Upper lobe of right lung (tissue), 1 donor: ENCODE measurements around the gene RFPL1. TPM values are rescaled to one million over a fixed set of nuclear protein-coding genes. Genes with fewer than 3 reads are reported as not detected.

Source experiments
- ATAC-seq: fragments of 200-7000 bp; cut with Tn5 transposase; one replicate; pipeline ENCODE4 v1.9.1; 2020; ENCODE audit warnings: mild to moderate bottlenecking, moderate library complexity
- DNase-seq: peaks from one replicate; pipeline ENCODE4 v3.0.0-alpha.2; 2020
- H3K27ac ChIP-seq: fragments of 200-600 bp; one replicate; pipeline ENCODE4 v1.8.0; 2022
- H3K27me3 ChIP-seq: fragments of 200-600 bp; one replicate; pipeline ENCODE4 v1.8.0; 2022; ENCODE audit warnings: mild to moderate bottlenecking
- H3K36me3 ChIP-seq: fragments of 200-600 bp; one replicate; pipeline ENCODE4 v1.8.0; 2022
- H3K4me1 ChIP-seq: fragments of 200-600 bp; one replicate; pipeline ENCODE4 v1.8.0; 2022
- H3K4me3 ChIP-seq: fragments of 200-600 bp; one replicate; pipeline ENCODE4 v1.8.0; 2022; ENCODE audit warnings: mild to moderate bottlenecking
- H3K9me3 ChIP-seq: fragments of 200-600 bp; one replicate; pipeline ENCODE4 v1.8.0; 2022
- CTCF ChIP-seq: fragments of 200-600 bp; IDR thresholded peaks from one replicate; pipeline ENCODE4 v1.8.0; 2022; ENCODE audit warnings: antibody characterized with exemption
- intact Hi-C: fragments of 100-400 bp; cut with DNase I; formaldehyde crosslinking; loops from one replicate; pipeline ENCODE4 v1.11.0; 2022
- total RNA-seq: library from RNA; stranded (reverse); fragmentation: NEBNext Ultra II Directional; extraction: Animal tissue kit (Norgen Biotek cat#: 25700); gene quantifications from one replicate; pipeline ENCODE4 v1.2.1, GENCODE V29; 2021
- donor health status: DM: no; HTN: yes; CAD: no; lungs with severe emphysema.

The RFPL1 gene
- total RNA-seq, 1 donor from 2014 or later: not detected

DNA sequence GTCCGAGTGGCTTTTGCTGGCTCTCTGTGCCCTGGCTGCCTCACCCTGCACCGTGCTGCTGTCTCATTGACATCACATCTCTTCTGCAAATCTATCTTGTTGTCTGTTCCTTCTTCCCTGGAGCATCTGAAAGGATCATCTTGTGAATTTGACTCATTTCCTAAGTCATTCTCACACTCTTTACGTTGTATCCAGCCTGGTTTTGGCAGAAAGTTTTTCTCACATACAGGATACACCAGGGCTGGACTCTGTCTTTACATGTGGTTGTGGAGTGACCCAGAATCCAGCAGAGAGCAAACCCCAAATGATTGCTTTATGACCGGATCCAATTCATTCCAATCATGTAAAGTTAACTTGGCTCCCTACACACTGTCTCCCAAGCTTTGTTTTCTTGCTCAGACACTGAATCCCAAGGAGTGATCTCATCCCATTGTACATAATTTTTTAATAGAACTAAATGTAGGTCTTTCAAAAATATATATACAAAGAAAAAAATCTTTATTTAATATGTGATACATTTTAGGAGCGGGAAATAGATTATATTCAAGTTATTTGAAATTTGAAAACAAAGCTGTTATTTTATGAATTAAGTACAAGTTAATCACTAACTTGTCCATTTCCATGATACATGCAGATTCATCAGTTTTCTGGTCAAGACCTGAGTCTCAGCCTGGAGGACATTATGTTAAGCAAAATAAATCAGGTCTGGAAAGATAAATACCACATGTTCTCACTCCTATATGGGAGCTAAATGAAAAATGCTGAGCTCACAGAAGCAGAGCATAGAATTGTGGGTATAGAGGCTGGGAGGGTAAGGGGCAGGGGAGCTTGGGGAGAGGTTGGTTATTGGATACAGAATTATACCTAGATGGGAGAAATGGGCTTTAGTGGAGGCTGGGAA is 2.9 kb upstream of the RFPL1 start:
- H3K27ac ChIP-seq: no peak overlapping the region
- DNase-seq (no peak), ATAC-seq (no peak)
- no peaks in the 10 kb centered on the region for H3K36me3 ChIP-seq
- H3K27me3 ChIP-seq: peaks cover 2% of the 10 kb centered on the region
- no peaks in the 10 kb centered on the region for H3K9me3 ChIP-seq
- intact Hi-C loops: no loop called here
- H3K4me1 ChIP-seq: no peaks in the 10 kb centered on the region
- no peak for TF ChIP-seq CTCF
- H3K4me3 ChIP-seq: no peak overlapping the region

GRCh38 chr22:29442976-29443375 is 4.6 kb downstream of the RFPL1 start:
- TF ChIP-seq CTCF: no peak
- no peaks in the 10 kb centered on the region for H3K9me3 ChIP-seq
- H3K4me3 ChIP-seq: no peak overlapping the region
- ATAC-seq (no peak), DNase-seq (no peak)
- H3K27me3 ChIP-seq: no peaks in the 10 kb centered on the region
- H3K27ac ChIP-seq: no peak overlapping the region
- H3K36me3 ChIP-seq: no peaks in the 10 kb centered on the region
- intact Hi-C loops: no loop called here
- no peaks in the 10 kb centered on the region for H3K4me1 ChIP-seq

- TF ChIP-seq CTCF: no peak
These were observed 5.1 kb downstream of the RFPL1 start for GRCh38 chr22:29443452-29443851.

DNA sequence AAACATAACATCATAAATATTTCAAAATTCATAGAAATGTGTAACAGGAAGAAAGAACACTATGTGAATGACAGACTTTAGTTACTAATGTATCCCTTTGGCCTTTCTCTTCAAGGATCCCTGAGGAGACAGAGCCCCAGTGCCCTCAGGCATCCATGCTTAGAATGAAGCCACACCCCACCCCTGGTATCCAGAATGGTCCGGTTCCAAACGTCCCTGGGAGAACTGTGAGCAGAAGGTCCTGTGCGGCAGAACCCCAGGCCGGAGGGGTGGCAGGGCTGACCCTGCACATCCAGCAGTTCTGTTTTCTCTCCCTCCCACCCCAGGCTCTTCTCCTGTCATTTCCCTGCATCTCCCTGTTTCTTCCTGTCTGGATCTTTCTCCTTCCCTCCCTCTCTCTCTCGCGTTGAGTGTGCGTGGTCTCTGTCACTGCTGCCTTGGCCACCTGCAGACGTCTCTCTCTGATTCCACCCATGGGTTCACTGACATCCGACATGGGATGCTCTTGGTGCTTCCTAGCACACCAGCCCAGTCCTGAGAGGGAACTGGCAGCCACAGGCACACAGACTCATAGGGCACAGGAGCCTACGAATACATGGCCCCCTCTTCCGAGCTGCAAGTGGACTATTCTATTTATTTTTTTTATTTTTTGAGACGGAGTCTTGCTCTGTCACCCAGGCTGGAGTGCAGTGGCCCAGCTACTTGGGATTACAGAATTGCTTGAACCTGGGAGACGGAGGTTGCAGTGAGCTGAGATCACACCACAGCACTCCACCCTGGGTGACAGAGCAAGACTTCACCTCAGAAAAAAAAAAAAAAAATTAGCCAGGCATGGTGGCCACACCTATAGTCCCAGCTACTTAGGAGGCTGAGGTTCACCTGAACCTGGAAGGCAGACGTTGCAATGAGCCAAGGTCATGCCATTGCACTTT is 5.7 kb downstream of the RFPL1 start:
- Histone ChIP-seq H3K27ac (no peak overlapping the region), H3K4me3 (no peak overlapping the region), H3K4me1 (no peaks in the 10 kb centered on the region), H3K9me3 (no peaks in the 10 kb centered on the region), H3K27me3 (no peaks in the 10 kb centered on the region), H3K36me3 (no peaks in the 10 kb centered on the region)
- ATAC-seq (no peak), DNase-seq (no peak)
- intact Hi-C loops: no loop called here
- no peak for TF ChIP-seq CTCF

More at GRCh38 chr22:29443452-29443851, 5.1 kb downstream of the RFPL1 start:
- H3K27me3 ChIP-seq: no peaks in the 10 kb centered on the region
- intact Hi-C loops: no loop called here
- no peaks in the 10 kb centered on the region for H3K9me3 ChIP-seq
- no peak overlapping the region for H3K27ac ChIP-seq
- no peaks in the 10 kb centered on the region for H3K4me1 ChIP-seq
- H3K36me3 ChIP-seq: no peaks in the 10 kb centered on the region
- DNase-seq (no peak), ATAC-seq (no peak)
- no peak overlapping the region for H3K4me3 ChIP-seq

GRCh38 chr22:29445508-29445907 is 7.1 kb downstream of the RFPL1 start:
- Histone ChIP-seq H3K4me1 (no peaks in the 10 kb centered on the region), H3K4me3 (no peak overlapping the region), H3K27ac (no peak overlapping the region), H3K9me3 (no peaks in the 10 kb centered on the region), H3K27me3 (no peaks in the 10 kb centered on the region), H3K36me3 (no peaks in the 10 kb centered on the region)
- DNase-seq (no peak), ATAC-seq (no peak)
- TF ChIP-seq CTCF: no peak
- intact Hi-C loops: no loop called here
